ENCODE data around the gene ZNF398. TPM values are rescaled to one million over a fixed set of nuclear protein-coding genes. Genes with fewer than 3 reads are reported as not detected.

The ZNF398 gene
- total and polyA plus RNA-seq, 2 of the 13 experiments (the other 11 are each of a cell fraction or from before 2014, with no cell fraction given): 3.0 to 8.9 TPM

DNA sequence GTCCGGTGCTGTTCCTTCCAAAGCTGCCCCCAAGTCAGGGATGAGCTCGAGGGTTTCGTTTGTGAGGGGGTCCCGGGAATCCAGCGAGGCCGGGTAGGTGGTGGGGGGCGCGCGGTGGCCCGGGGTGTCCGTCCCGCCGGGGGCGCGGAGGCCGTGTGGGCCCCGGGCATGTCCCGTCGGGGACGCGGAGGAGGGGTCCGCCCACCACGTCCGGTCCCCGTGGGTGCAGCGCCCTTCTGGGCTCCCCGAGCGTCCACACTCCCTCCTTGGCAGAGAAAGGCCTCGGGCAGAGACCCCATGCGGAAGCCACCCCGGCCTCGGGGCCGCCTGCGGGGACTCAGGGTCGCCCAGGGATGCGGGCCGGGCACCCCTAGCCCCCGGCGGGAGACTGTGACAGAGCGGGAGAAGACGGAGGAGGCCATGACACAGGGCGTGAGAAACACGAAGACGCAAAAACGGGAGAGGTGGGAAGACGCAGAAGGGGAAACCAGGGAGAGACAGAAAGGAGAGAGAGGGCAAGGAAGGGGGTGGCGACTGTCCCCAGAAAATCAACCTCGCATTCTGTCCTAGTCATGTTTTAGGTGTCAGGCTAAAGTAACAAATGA, 20.5 kb upstream of the ZNF398 start (continued):
- TF ChIP-seq, protein P1, sequence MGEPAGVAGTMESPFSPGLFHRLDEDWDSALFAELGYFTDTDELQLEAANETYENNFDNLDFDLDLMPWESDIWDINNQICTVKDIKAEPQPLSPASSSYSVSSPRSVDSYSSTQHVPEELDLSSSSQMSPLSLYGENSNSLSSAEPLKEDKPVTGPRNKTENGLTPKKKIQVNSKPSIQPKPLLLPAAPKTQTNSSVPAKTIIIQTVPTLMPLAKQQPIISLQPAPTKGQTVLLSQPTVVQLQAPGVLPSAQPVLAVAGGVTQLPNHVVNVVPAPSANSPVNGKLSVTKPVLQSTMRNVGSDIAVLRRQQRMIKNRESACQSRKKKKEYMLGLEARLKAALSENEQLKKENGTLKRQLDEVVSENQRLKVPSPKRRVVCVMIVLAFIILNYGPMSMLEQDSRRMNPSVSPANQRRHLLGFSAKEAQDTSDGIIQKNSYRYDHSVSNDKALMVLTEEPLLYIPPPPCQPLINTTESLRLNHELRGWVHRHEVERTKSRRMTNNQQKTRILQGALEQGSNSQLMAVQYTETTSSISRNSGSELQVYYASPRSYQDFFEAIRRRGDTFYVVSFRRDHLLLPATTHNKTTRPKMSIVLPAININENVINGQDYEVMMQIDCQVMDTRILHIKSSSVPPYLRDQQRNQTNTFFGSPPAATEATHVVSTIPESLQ (CRISPR knock-in tag; conservative IDR thresholded peaks at IDR 0.05): no peak
- TF ChIP-seq NR1H2 (CRISPR knock-in tag; IDR thresholded peaks at IDR 0.05; ENCODE audit: borderline replicate concordance, low read depth): 0 out of 2 replicates have a peak, but pooled peaks have one; percentile 12
- TF ChIP-seq, protein P2, sequence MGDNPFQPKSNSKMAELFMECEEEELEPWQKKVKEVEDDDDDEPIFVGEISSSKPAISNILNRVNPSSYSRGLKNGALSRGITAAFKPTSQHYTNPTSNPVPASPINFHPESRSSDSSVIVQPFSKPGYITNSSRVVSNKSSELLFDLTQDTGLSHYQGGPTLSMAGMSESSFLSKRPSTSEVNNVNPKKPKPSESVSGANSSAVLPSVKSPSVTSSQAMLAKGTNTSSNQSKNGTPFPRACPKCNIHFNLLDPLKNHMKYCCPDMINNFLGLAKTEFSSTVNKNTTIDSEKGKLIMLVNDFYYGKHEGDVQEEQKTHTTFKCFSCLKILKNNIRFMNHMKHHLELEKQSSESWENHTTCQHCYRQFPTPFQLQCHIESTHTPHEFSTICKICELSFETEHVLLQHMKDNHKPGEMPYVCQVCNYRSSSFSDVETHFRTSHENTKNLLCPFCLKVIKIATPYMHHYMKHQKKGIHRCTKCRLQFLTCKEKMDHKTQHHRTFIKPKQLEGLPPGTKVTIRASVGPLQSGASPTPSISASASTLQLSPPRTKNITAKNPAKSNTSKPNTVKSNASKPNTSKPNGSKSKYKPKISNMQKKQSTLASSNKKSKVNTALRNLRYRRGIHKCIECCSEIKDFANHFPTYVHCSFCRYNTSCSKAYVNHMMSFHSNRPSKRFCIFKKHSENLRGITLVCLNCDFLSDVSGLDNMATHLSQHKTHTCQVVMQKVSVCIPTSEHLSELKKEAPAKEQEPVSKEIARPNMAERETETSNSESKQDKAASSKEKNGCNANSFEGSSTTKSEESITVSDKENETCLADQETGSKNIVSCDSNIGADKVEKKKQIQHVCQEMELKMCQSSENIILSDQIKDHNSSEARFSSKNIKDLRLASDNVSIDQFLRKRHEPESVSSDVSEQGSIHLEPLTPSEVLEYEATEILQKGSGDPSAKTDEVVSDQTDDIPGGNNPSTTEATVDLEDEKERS (CRISPR knock-in tag; IDR thresholded peaks at IDR 0.05): no peak
- TF ChIP-seq, protein P3, sequence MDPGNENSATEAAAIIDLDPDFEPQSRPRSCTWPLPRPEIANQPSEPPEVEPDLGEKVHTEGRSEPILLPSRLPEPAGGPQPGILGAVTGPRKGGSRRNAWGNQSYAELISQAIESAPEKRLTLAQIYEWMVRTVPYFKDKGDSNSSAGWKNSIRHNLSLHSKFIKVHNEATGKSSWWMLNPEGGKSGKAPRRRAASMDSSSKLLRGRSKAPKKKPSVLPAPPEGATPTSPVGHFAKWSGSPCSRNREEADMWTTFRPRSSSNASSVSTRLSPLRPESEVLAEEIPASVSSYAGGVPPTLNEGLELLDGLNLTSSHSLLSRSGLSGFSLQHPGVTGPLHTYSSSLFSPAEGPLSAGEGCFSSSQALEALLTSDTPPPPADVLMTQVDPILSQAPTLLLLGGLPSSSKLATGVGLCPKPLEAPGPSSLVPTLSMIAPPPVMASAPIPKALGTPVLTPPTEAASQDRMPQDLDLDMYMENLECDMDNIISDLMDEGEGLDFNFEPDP (CRISPR knock-in tag; conservative IDR thresholded peaks at IDR 0.05): no peak
- TF ChIP-seq ZNF382 (CRISPR knock-in tag; IDR thresholded peaks at IDR 0.05; ENCODE audit: borderline replicate concordance): no peak
- TF ChIP-seq ZNF20 (CRISPR knock-in tag; IDR thresholded peaks at IDR 0.05): no peak
- peak; percentile 68; the same call in 1 of the 2 replicates for TF ChIP-seq ZNF274 (CRISPR knock-in tag; IDR thresholded peaks at IDR 0.05)
- 0 out of 2 replicates have a peak, but pooled peaks have one; percentile 22 for TF ChIP-seq ETV6 (CRISPR knock-in tag; conservative IDR thresholded peaks at IDR 0.05)
- TF ChIP-seq ZNF776 (CRISPR knock-in tag; IDR thresholded peaks at IDR 0.05): 0 out of 2 replicates have a peak, but pooled peaks have one; percentile 9
- TF ChIP-seq PHF21A (CRISPR knock-in tag; IDR thresholded peaks at IDR 0.05): 0 out of 2 replicates have a peak, but pooled peaks have one; percentile 1
- TF ChIP-seq, protein P4, sequence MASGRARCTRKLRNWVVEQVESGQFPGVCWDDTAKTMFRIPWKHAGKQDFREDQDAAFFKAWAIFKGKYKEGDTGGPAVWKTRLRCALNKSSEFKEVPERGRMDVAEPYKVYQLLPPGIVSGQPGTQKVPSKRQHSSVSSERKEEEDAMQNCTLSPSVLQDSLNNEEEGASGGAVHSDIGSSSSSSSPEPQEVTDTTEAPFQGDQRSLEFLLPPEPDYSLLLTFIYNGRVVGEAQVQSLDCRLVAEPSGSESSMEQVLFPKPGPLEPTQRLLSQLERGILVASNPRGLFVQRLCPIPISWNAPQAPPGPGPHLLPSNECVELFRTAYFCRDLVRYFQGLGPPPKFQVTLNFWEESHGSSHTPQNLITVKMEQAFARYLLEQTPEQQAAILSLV (CRISPR knock-in tag; IDR thresholded peaks at IDR 0.05; ENCODE audit: borderline replicate concordance): 0 out of 2 replicates have a peak, but pooled peaks have one; percentile 45
- TF ChIP-seq RBFOX2 (IDR thresholded peaks at IDR 0.05; ENCODE audit: low read depth, low read length): peak; percentile 82
- TF ChIP-seq SRSF1 (optimal IDR thresholded peaks at IDR 0.05; ENCODE audit: low read depth, low read length): peak; percentile 5
- TF ChIP-seq JUNB (CRISPR knock-in tag; IDR thresholded peaks at IDR 0.05; ENCODE audit: borderline replicate concordance): 0 out of 2 replicates have a peak, but pooled peaks have one; percentile 11
- TF ChIP-seq, protein P5, sequence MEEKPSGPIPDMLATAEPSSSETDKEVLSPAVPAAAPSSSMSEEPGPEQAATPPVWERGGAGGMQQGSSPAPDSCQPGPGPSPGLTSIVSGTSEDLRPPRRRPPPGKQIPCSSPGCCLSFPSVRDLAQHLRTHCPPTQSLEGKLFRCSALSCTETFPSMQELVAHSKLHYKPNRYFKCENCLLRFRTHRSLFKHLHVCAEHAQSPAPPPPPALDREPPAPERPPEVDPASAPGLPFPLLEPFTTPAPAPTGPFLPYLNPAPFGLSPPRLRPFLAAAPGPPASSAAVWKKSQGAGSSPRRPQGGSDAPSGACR (CRISPR knock-in tag; IDR thresholded peaks at IDR 0.05): no peak
